ENCODE results near the gene WAPL.

GRCh38 chr10:86569335-86569734, 47.7 kb upstream of the WAPL start:
- TF ChIP-seq, protein P1, sequence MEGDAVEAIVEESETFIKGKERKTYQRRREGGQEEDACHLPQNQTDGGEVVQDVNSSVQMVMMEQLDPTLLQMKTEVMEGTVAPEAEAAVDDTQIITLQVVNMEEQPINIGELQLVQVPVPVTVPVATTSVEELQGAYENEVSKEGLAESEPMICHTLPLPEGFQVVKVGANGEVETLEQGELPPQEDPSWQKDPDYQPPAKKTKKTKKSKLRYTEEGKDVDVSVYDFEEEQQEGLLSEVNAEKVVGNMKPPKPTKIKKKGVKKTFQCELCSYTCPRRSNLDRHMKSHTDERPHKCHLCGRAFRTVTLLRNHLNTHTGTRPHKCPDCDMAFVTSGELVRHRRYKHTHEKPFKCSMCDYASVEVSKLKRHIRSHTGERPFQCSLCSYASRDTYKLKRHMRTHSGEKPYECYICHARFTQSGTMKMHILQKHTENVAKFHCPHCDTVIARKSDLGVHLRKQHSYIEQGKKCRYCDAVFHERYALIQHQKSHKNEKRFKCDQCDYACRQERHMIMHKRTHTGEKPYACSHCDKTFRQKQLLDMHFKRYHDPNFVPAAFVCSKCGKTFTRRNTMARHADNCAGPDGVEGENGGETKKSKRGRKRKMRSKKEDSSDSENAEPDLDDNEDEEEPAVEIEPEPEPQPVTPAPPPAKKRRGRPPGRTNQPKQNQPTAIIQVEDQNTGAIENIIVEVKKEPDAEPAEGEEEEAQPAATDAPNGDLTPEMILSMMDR (IDR thresholded peaks at IDR 0.05) = no peak
- no peak for TF ChIP-seq POLR2A (IDR thresholded peaks at IDR 0.05)

Measured in right lobe of liver (tissue), 4 donors.